ENCODE results near the gene UQCR10.

The UQCR10 gene

GRCh38 chr22:29799217-29799680 lies 32.1 kb downstream of the UQCR10 start:
- TF ChIP-seq CTCF (conservative IDR thresholded peaks at IDR 0.05; ENCODE audit: low read depth), result no peak
- peak; percentile 89 for DNase-seq (ENCODE audit: low spot score)
- ChIA-PET POLR2A (ENCODE audit: low non-redundant PET) (interaction anchor here (0.7 kb wide), 1 partner anchor 408 kb away, joined by 3 read pairs; no protein-coding TSS in a partner anchor), CTCF (no interaction called here)
- H3K27ac ChIP-seq, result peak overlapping the region; percentile 88

- ChIA-PET CTCF (no interaction called here), POLR2A (ENCODE audit: low non-redundant PET) (no interaction called here)
- peak overlapping the region; percentile 55 for H3K27ac ChIP-seq
- DNase-seq (ENCODE audit: low spot score), result no peak
- no peak for TF ChIP-seq CTCF (conservative IDR thresholded peaks at IDR 0.05; ENCODE audit: low read depth)
These were observed 34.0 kb downstream of the UQCR10 start for GRCh38 chr22:29801153-29801552.

- DNase-seq (ENCODE audit: low spot score), result no peak
- POLR2A ChIA-PET (ENCODE audit: low non-redundant PET), result no interaction called here
- peak overlapping the region; percentile 15 for H3K27ac ChIP-seq
- CTCF ChIA-PET, result no interaction called here
- TF ChIP-seq CTCF (conservative IDR thresholded peaks at IDR 0.05; ENCODE audit: low read depth), result no peak
These were observed 34.6 kb downstream of the UQCR10 start for GRCh38 chr22:29801796-29802195.

- TF ChIP-seq CTCF (conservative IDR thresholded peaks at IDR 0.05; ENCODE audit: low read depth), result no peak
- no peak for DNase-seq (ENCODE audit: low spot score)
- ChIA-PET CTCF (no interaction called here), POLR2A (ENCODE audit: low non-redundant PET) (no interaction called here)
- no peak overlapping the region for H3K27ac ChIP-seq
These were observed 36.0 kb downstream of the UQCR10 start for GRCh38 chr22:29803190-29803589.

- POLR2A ChIA-PET (ENCODE audit: low non-redundant PET), result interaction anchor here (0.5 kb wide), 1 partner anchor 78 kb away, joined by 7 read pairs; the partner anchor contains the start of gene MTMR3
- no peak for DNase-seq (ENCODE audit: low spot score)
- CTCF ChIA-PET, result no interaction called here
These were observed 37.8 kb downstream of the UQCR10 start for GRCh38 chr22:29804985-29805384.

GRCh38 chr22:29806196-29806595 lies 39.0 kb downstream of the UQCR10 start:
- ChIA-PET CTCF (no interaction called here), POLR2A (ENCODE audit: low non-redundant PET) (no interaction called here)
- H3K27ac ChIP-seq, result no peak overlapping the region
- TF ChIP-seq CTCF (conservative IDR thresholded peaks at IDR 0.05; ENCODE audit: low read depth), result no peak
- no peak for DNase-seq (ENCODE audit: low spot score)

More at GRCh38 chr22:29804985-29805384, 37.8 kb downstream of the UQCR10 start:
- 0 out of 2 replicates have a peak overlapping the region, but pooled peaks have one; percentile 11 for H3K27ac ChIP-seq
- TF ChIP-seq CTCF (conservative IDR thresholded peaks at IDR 0.05; ENCODE audit: low read depth), result no peak

GRCh38 chr22:29810216-29810615 lies 43.0 kb downstream of the UQCR10 start:
- no peak overlapping the region for H3K27ac ChIP-seq
- no peak for DNase-seq (ENCODE audit: low spot score)
- TF ChIP-seq CTCF (conservative IDR thresholded peaks at IDR 0.05; ENCODE audit: low read depth), result no peak
- POLR2A ChIA-PET (ENCODE audit: low non-redundant PET), result no interaction called here
- CTCF ChIA-PET, result no interaction called here

Data from RWPE1 (cell line).